GM12864 (cell line): Measurements from ENCODE around the gene ZNF462.

Experiments
- DNase-seq: peaks from one replicate; pipeline ENCODE4 v3.0.0-alpha.2; 2011; ENCODE audit warnings: low read depth
- H3K4me3 ChIP-seq: 2 replicates; pipeline ENCODE4 v1.5.1; 2011; ENCODE audit warnings: mild to moderate bottlenecking, low read depth, low read length, control low read depth
- TF ChIP-seq, protein P1 (sequence below): IDR thresholded peaks from 2 replicates; pipeline ENCODE4 v1.5.1; 2011; ENCODE audit warnings: low read depth, mild to moderate bottlenecking, moderate library complexity, low read length, control low read depth, inconsistent platforms; ENCODE audit errors: missing control alignments

The ZNF462 gene

DNA sequence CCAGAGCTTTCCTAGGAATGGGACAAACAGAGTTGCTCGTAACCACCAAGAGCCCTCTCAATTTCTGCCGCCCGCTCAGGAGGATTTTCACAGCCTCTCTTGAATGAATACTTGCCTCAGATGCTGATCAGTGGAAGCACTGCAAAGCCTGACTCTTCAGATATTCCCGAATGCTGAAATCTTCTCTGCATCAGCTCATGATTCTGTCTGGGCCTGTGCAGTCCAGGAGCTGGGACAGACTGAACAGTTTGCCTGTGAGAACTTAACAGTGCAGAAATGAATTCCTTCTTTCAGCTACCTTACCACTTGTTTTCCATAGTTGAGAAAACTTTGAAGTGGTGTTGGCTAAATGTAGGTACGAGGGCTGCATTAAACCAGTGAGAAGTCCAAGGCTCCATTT is 17.1 kb downstream of the ZNF462 start:
- no peak overlapping the region for H3K4me3 ChIP-seq
- no peak for DNase-seq
- TF ChIP-seq, protein P1, sequence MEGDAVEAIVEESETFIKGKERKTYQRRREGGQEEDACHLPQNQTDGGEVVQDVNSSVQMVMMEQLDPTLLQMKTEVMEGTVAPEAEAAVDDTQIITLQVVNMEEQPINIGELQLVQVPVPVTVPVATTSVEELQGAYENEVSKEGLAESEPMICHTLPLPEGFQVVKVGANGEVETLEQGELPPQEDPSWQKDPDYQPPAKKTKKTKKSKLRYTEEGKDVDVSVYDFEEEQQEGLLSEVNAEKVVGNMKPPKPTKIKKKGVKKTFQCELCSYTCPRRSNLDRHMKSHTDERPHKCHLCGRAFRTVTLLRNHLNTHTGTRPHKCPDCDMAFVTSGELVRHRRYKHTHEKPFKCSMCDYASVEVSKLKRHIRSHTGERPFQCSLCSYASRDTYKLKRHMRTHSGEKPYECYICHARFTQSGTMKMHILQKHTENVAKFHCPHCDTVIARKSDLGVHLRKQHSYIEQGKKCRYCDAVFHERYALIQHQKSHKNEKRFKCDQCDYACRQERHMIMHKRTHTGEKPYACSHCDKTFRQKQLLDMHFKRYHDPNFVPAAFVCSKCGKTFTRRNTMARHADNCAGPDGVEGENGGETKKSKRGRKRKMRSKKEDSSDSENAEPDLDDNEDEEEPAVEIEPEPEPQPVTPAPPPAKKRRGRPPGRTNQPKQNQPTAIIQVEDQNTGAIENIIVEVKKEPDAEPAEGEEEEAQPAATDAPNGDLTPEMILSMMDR, result no peak

DNA sequence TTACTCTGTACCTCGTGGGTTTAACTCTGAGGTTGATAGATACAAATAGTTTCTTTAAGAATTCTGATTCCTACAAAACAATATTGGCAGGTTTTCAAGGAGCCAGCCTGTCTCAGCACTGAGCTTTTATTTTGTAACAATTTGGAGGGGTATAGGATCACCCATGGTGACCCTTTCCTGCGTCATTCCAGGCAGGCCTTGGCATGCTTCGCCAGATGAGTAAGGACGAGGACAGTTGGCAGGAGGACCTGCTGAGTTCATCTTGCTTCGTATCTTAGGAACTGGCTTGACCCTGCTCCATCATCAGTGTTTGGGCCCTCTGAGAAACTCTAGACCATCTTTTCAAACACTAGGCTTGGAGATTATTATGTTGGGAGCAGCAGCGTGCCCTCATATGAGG is 17.9 kb downstream of the ZNF462 start:
- no peak overlapping the region for H3K4me3 ChIP-seq
- DNase-seq, result no peak
- TF ChIP-seq, protein P1, result no peak

DNA sequence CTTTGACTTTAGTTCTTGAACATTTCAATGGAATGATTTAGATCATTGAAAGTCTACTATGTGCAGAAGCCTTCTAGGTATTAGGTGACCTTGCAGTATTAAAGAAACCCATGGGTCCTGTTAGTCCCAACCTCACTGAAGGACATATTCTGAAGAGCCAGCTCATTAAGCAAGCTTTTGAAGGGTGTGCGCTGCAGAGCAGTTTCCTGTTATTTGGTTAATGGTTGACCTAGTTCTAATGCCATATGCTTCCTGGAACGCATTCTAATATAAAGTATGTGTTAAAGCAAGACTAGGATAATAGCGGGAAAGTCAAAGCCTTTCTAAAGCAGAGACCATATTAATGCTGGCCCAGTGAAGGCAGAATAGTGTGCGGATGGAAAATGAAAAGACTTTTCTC is 20.1 kb downstream of the ZNF462 start:
- no peak for DNase-seq
- H3K4me3 ChIP-seq, result no peak overlapping the region
- TF ChIP-seq, protein P1, result no peak

DNA sequence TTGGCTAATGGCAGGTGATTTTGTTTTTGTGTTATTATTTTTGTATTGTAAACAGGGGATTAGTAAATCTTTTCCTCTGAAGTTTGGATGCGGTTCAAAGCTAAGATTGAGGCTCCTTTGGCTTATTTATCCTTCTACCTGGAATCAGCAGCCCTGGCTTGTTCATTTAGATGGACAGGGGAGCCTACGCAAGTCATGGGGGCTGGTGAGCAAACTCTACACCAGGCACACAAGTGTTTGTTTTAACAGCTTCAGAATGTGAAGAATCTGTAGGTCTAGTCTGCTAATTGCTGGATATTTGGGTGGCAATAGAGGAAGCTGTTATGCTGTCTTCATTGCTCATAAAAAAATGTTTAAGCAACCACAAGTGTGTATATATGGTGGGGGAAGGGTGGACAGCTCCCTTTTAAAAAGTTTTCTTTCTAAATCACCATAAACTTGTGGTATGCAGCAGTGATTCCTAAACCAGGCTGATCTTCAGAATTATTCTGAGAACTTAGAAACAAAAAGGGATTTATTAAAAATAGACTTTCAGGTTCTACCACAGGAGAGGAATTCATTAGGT is 20.7 kb downstream of the ZNF462 start:
- no peak for DNase-seq
- H3K4me3 ChIP-seq, result no peak overlapping the region
- TF ChIP-seq, protein P1, result no peak

DNA sequence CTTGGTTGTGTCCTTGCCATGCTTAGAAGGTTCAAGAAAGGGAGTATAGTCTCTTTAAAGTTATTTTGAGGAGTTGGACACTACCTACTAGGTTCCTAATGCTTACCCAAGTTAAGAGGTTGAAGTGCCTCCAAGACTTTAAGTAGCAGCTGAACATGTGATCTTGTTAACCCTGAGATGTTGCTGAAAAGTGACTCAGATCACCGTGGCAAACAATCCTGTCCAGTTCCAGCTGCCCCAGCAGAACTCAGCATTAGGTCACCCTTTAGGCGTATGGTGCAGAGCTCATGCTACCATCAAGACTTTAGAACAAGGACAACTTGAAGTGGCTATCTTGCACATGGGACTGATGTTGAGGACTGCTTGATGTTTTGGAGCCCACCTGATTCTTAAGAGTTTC is 22.5 kb downstream of the ZNF462 start:
- no peak overlapping the region for H3K4me3 ChIP-seq
- TF ChIP-seq, protein P1, result no peak
- no peak for DNase-seq

DNA sequence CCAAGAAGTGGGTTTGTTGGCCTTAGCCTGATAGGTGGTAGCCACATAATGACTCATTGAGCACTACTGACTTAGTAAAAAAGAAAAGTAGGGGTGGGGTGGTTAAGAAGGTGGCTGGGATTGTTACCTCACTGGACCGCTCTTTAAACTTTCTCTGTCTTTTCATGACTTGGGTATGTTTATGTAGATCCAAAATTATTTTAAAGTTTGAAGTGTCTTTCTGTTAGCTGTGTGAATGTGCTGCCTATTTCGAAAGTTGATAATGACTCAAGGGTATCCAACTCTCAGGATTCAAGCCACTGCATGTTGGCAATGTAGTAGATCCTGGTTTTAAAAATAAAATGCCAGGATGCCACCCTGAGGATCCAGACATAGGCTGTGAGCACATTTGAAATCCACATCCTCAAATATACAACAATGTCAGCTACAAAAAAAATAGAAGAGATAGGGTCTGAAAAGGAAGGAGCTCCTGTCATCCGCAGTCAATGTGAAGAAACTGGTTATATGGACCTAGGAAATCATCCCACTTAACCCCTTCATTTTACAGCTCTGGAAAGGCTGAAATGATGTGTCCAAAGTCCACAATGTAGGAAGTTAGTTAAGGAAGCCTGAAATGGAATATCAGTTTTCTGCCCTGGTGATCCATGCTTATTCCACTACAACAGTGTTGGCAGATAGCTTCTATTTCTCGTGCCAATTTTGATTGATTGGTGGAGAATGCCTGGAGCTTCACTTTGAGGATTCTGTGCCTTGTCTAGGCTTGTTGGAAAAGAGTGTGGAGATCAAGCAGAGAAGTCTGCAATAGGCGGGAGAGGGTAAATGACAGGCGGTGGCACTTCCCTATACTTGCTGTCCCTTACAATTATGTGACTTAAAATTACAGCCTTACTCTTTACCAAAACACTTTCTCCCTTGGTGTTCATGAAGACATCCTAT is 23.4 kb downstream of the ZNF462 start:
- no peak for DNase-seq
- TF ChIP-seq, protein P1, result no peak
- no peak overlapping the region for H3K4me3 ChIP-seq
